HFFc6 (cell line): Measurements from ENCODE around the gene RAD51B. TPM values are rescaled to one million over a fixed set of nuclear protein-coding genes. Genes with fewer than 3 reads are reported as not detected.

Experiments
- DNase-seq: peaks from one replicate; pipeline ENCODE4 v3.0.0-alpha.2; 2018
- H3K27ac Mint-ChIP-seq: 2 replicates; pipeline ENCODE4 v1.8.0; 2020; ENCODE audit warnings: mild to moderate bottlenecking, mixed read lengths
- H3K27me3 Mint-ChIP-seq: 2 replicates; pipeline ENCODE4 v1.8.0; 2021; ENCODE audit warnings: mild to moderate bottlenecking, moderate library complexity, mixed read lengths; ENCODE audit not compliant: insufficient read depth
- H3K36me3 Mint-ChIP-seq: 2 replicates; pipeline ENCODE4 v1.8.0; 2021; ENCODE audit warnings: low read depth, mixed read lengths
- H3K4me1 Mint-ChIP-seq: 2 replicates; pipeline ENCODE4 v1.8.0; 2020; ENCODE audit warnings: low read depth, mixed read lengths
- H3K4me3 Mint-ChIP-seq: 2 replicates; pipeline ENCODE4 v1.8.0; 2020; ENCODE audit warnings: mild to moderate bottlenecking, moderate library complexity, mixed read lengths
- H3K9me3 Mint-ChIP-seq: 2 replicates; pipeline ENCODE4 v1.8.0; 2020; ENCODE audit warnings: mild to moderate bottlenecking, mixed read lengths
- total RNA-seq, 6 experiments: library from RNA; stranded (reverse); fragmentation: NEBNext Ultra II Directional; extraction: Animal tissue kit (Norgen Biotek cat#: 25700); gene quantifications; 2 replicates in 1 of 6; 3 replicates in 5 of 6; pipeline ENCODE4 v1.2.3, GENCODE V29; 2021
- TF ChIP-seq, protein P1 (sequence below): fragments of 200-600 bp; sonication (generic); IDR thresholded peaks from 2 replicates; pipeline ENCODE4 v1.5.0; 2021; ENCODE audit warnings: antibody characterized with exemption, mild to moderate bottlenecking

RAD51B gene
- total RNA-seq, 6 experiments from 2014 or later, result 7.1 to 12.4 (median 9.6) TPM

DNA sequence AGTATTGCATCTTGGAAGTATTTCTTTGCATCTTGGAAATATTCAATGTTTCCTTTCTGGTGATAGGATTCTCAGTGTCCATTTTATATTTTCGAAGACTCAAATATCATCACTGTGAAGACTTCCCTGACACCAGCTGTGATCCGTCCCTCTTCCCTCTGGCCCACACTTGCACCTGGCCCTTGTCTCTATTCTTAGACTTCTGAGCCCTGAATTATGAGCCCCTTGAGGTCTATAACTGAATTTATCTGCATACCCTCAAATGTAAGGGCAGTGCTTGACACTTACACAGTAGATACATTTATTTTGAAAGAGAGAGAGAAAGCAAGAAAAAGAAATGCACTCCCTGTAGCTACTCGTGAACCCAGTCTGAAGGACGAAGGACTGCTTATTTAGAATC is 596.6 kb downstream of the RAD51B start:
- H3K4me1 Mint-ChIP-seq, result peaks cover 18% of the 10 kb centered on the region
- no peak overlapping the region for H3K4me3 Mint-ChIP-seq
- no peak overlapping the region for H3K27ac Mint-ChIP-seq
- TF ChIP-seq, protein P1, sequence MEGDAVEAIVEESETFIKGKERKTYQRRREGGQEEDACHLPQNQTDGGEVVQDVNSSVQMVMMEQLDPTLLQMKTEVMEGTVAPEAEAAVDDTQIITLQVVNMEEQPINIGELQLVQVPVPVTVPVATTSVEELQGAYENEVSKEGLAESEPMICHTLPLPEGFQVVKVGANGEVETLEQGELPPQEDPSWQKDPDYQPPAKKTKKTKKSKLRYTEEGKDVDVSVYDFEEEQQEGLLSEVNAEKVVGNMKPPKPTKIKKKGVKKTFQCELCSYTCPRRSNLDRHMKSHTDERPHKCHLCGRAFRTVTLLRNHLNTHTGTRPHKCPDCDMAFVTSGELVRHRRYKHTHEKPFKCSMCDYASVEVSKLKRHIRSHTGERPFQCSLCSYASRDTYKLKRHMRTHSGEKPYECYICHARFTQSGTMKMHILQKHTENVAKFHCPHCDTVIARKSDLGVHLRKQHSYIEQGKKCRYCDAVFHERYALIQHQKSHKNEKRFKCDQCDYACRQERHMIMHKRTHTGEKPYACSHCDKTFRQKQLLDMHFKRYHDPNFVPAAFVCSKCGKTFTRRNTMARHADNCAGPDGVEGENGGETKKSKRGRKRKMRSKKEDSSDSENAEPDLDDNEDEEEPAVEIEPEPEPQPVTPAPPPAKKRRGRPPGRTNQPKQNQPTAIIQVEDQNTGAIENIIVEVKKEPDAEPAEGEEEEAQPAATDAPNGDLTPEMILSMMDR, result no peak
- H3K27me3 Mint-ChIP-seq, result no peaks in the 10 kb centered on the region; the same call in 1 of the 2 replicates
- no peaks in the 10 kb centered on the region for H3K36me3 Mint-ChIP-seq
- DNase-seq, result no peak
- no peaks in the 10 kb centered on the region for H3K9me3 Mint-ChIP-seq

DNA sequence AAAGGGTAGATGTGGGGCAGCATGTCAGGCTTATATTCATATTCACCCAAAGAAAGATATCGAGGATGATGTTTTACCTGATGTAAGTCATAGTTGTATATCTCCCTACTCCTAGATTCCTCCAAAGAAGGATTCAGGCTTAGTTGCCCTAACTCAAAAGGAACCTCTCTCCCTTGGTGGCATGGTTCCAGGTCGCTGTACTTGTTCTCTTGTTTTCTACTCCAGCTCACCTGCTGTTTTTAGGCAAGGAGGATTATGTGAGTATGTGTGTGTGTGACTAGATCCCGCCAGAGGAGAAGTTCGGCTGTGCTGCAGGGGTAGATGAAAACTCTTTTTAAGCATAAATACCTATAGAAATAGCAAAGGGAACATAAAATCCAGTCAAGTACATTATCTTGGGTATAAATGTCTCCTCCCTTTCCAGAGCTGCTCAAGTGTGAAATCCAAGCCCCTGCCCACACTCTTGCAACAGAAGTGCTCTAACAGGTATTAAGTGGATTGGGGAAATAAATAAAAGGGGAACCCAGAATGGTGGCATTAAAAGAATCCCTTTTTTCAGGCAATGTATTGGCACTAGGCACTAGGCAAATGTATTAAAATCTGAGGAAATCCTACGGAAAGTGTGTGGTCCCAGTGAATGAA is 597.6 kb downstream of the RAD51B start:
- H3K4me1 Mint-ChIP-seq, result peaks cover 13% of the 10 kb centered on the region
- no peaks in the 10 kb centered on the region for H3K36me3 Mint-ChIP-seq

DNA sequence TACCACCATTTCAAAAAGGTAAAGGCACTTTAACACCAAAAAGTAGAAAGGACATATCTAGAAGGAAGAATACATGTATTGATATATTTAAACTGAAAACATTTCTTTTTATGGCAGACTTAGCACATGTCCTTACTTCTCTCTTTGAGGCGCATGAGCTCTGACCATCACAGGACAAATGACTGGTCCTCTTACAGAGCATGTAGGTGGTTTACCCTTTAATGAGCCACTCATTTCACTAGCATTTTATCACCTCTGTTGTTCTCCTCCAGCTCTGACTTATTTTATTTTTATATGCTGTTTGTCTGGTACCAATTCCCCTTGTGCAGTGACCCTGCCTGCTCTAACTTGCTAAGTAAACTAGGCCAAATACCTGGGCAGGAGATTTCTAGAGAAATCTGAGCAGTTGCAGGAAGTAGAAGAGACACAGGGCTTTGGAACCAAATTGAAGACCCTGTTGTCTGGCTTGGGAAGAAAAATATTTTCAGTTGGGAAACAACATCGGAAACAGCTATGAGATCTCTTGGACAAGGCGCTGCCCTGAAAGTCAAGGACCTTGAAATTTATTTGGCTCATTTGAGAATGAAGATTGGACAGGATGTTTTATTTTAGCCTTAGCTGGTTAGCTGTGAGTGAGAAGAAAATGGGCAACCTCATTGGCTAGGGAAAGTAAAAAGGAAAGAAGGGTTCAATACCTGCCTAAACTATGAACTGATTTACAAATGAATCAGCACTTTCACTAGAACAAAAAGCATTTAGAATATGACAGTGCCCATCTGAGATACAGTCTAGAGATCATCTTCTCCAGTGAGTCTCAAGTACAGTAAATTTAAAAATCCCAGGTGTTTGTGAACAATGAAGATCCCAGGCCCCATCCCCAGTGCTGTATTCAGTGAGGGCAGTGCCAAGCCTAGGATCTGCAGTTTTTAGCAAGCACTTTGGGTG is 598.9 kb downstream of the RAD51B start:
- Mint-ChIP-seq H3K36me3 (no peaks in the 10 kb centered on the region; the same call in 1 of the 2 replicates), H3K4me3 (no peak overlapping the region), H3K27ac (no peak overlapping the region), H3K27me3 (no peaks in the 10 kb centered on the region; the same call in 1 of the 2 replicates), H3K9me3 (no peaks in the 10 kb centered on the region), H3K4me1 (0 out of 2 replicates have a peak, but pooled peaks cover under 1% of the 10 kb centered on the region)
- no peak for DNase-seq
- TF ChIP-seq, protein P1, result no peak

More for the DNA sequence above, 597.6 kb downstream of the RAD51B start:
- no peak overlapping the region for H3K27ac Mint-ChIP-seq
- no peaks in the 10 kb centered on the region; the same call in 1 of the 2 replicates for H3K27me3 Mint-ChIP-seq
- H3K9me3 Mint-ChIP-seq, result no peaks in the 10 kb centered on the region
- H3K4me3 Mint-ChIP-seq, result no peak overlapping the region
- DNase-seq, result no peak
- TF ChIP-seq, protein P1, result no peak

DNA sequence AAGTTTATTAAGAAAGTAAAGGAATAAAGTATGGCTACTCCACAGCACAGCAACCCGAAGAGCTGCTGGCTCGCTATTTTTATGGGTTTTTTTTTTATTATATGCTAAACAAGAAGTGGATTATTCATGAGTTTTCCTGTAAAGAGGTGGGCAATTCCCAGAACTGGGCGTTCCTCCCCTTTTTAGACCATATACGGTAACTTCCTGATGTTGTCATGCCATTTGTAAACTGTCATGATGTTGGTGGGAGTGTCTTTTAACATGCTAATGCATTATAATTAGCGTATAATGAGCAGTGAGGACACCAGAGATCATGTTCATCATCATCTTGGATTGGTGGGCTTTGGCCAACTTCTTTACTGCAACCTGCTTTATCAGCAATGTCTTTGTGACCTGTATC is 600.8 kb downstream of the RAD51B start:
- Mint-ChIP-seq H3K36me3 (no peaks in the 10 kb centered on the region; the same call in 1 of the 2 replicates), H3K27me3 (no peaks in the 10 kb centered on the region; the same call in 1 of the 2 replicates), H3K4me1 (no peaks in the 10 kb centered on the region), H3K27ac (no peak overlapping the region), H3K9me3 (no peaks in the 10 kb centered on the region), H3K4me3 (no peak overlapping the region)
- TF ChIP-seq, protein P1, result no peak
- no peak for DNase-seq

DNA sequence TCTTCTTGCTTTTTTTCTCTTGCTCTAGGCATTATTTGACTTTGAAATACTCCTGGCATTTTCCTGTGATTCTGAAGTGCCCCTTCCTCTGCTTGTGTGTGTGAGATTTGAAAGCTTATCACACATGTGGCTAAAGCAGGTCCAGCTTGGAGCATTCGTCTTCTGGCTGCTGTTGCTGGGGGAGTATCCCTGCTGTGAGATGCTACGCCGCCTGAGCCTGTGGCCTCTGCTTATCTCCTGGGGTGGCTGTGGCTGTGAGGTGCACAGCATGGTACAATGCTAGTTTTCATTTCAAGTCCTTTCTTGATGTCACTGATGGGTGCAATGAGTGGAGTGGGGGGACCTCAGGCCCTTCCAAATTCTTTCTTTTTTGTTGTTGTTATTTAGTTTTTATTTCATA is 601.5 kb downstream of the RAD51B start:
- H3K27me3 Mint-ChIP-seq, result no peaks in the 10 kb centered on the region; the same call in 1 of the 2 replicates
- no peaks in the 10 kb centered on the region for H3K9me3 Mint-ChIP-seq
- no peaks in the 10 kb centered on the region; the same call in 1 of the 2 replicates for H3K36me3 Mint-ChIP-seq
- H3K4me1 Mint-ChIP-seq, result peaks cover under 1% of the 10 kb centered on the region
- TF ChIP-seq, protein P1, result no peak
- DNase-seq, result no peak
- H3K4me3 Mint-ChIP-seq, result no peak overlapping the region
- no peak overlapping the region for H3K27ac Mint-ChIP-seq
